DOHH2 (cell line): Measurements from ENCODE around the gene ZNF787.

Experiments used
- H3F3A ChIP-seq: fragments of 200-600 bp; sonication (generic), shearing (Covaris generic); 2 replicates; pipeline ENCODE4 v1.6.0; 2016; ENCODE audit warnings: antibody characterized with exemption, mild to moderate bottlenecking; ENCODE audit not compliant: control insufficient read depth, insufficient read depth
- H3K27ac ChIP-seq: fragments of 200-600 bp; sonication (generic); 2 replicates; pipeline ENCODE4 v1.5.1; 2014; ENCODE audit warnings: low read depth, mild to moderate bottlenecking, low read length, moderate library complexity
- H3K27me3 ChIP-seq: fragments of 200-600 bp; sonication (generic); 2 replicates; pipeline ENCODE4 v1.6.1; 2014; ENCODE audit warnings: mild to moderate bottlenecking, low read length, mixed read lengths; ENCODE audit not compliant: control insufficient read depth
- H3K36me3 ChIP-seq: fragments of 200-600 bp; sonication (generic); 2 replicates; pipeline ENCODE4 v1.6.1; 2014; ENCODE audit warnings: mild to moderate bottlenecking, low read length, moderate library complexity, mixed read lengths; ENCODE audit not compliant: control insufficient read depth
- H3K4me1 ChIP-seq: fragments of 200-600 bp; sonication (generic); 2 replicates; pipeline ENCODE4 v1.6.1; 2014; ENCODE audit warnings: mild to moderate bottlenecking, low read length, mixed read lengths; ENCODE audit not compliant: control insufficient read depth
- H3K4me2 ChIP-seq: fragments of 200-600 bp; sonication (generic); 2 replicates; pipeline ENCODE4 v1.6.0; 2014; ENCODE audit warnings: mild to moderate bottlenecking, low read length, moderate library complexity
- H3K4me3 ChIP-seq: fragments of 200-600 bp; sonication (generic); 2 replicates; pipeline ENCODE4 v1.5.1; 2014; ENCODE audit warnings: mild to moderate bottlenecking, low read length, mixed read lengths
- H3K79me2 ChIP-seq: fragments of 200-600 bp; sonication (generic); 2 replicates; pipeline ENCODE4 v1.6.1; 2014; ENCODE audit warnings: mild to moderate bottlenecking, low read length, mixed read lengths; ENCODE audit not compliant: control insufficient read depth
- H3K9me2 ChIP-seq: fragments of 200-600 bp; sonication (generic); replicated peaks from 2 replicates; pipeline ENCODE4 v1.6.1; 2014; ENCODE audit warnings: mild to moderate bottlenecking, low read length, mixed read lengths; ENCODE audit not compliant: control insufficient read depth
- H3K9me3 ChIP-seq: fragments of 200-600 bp; sonication (generic); 2 replicates; pipeline ENCODE4 v1.6.1; 2014; ENCODE audit warnings: antibody characterized with exemption, low read length, mixed read lengths; ENCODE audit not compliant: control insufficient read depth, insufficient read depth
- H4K20me1 ChIP-seq: fragments of 200-600 bp; sonication (generic); 2 replicates; pipeline ENCODE4 v1.6.0; 2014; ENCODE audit warnings: low read depth, mild to moderate bottlenecking, antibody characterized with exemption, low read length, moderate library complexity; ENCODE audit not compliant: control insufficient read depth, insufficient read depth
- CTCF ChIP-seq: fragments of 200-600 bp; sonication (generic); IDR thresholded peaks from one replicate; pipeline ENCODE4 v1.5.1; 2014; ENCODE audit warnings: antibody characterized with exemption, mild to moderate bottlenecking, low read depth, low read length; ENCODE audit not compliant: poor library complexity, severe bottlenecking
- EZH2phosphoT487 ChIP-seq: fragments of 200-600 bp; sonication (generic); IDR thresholded peaks from 2 replicates; pipeline ENCODE4 v1.6.1; 2017; ENCODE audit warnings: borderline replicate concordance, mild to moderate bottlenecking, antibody characterized with exemption, low read length, moderate library complexity, mixed read lengths

ZNF787 gene

GRCh38 chr19:56136362-56136761 is 15.3 kb upstream of the ZNF787 start:
- Histone ChIP-seq H3K27ac (no peak overlapping the region), H3K4me2 (no peak overlapping the region), H3K4me3 (no peak overlapping the region)

GRCh38 chr19:56134654-56134921 is 13.5 kb upstream of the ZNF787 start:
- peaks cover 17% of the 10 kb centered on the region for H3K4me1 ChIP-seq
- peak overlapping the region; percentile 6; the same call in 1 of the 2 replicates for H3K4me3 ChIP-seq
- no peaks in the 10 kb centered on the region for H3K79me2 ChIP-seq
- no peaks in the 10 kb centered on the region for H3K36me3 ChIP-seq
- no peaks in the 10 kb centered on the region for H3K9me3 ChIP-seq
- no peak overlapping the region for H3K27ac ChIP-seq
- no peaks in the 10 kb centered on the region for H3F3A ChIP-seq
- H3K9me2 ChIP-seq: no peaks in the 10 kb centered on the region
- H4K20me1 ChIP-seq: no peaks in the 10 kb centered on the region
- TF ChIP-seq EZH2phosphoT487 (no peak), CTCF (no peak)
- H3K4me2 ChIP-seq: peak overlapping the region; percentile 41; the same call in 1 of the 2 replicates
- no peaks in the 10 kb centered on the region for H3K27me3 ChIP-seq

More at GRCh38 chr19:56136362-56136761, 15.3 kb upstream of the ZNF787 start:
- no peak for TF ChIP-seq CTCF
- TF ChIP-seq EZH2phosphoT487: no peak
- Histone ChIP-seq H3K36me3 (no peaks in the 10 kb centered on the region), H4K20me1 (no peaks in the 10 kb centered on the region), H3K4me1 (peaks cover 23% of the 10 kb centered on the region), H3K79me2 (peaks cover 8% of the 10 kb centered on the region), H3K9me3 (no peaks in the 10 kb centered on the region), H3K9me2 (no peaks in the 10 kb centered on the region), H3F3A (no peaks in the 10 kb centered on the region), H3K27me3 (no peaks in the 10 kb centered on the region)

GRCh38 chr19:56133858-56134653 is 13.0 kb upstream of the ZNF787 start:
- Histone ChIP-seq H3K27me3 (no peaks in the 10 kb centered on the region), H3K27ac (peak overlapping the region; percentile 7)

More at GRCh38 chr19:56133858-56134653, 13.0 kb upstream of the ZNF787 start:
- Histone ChIP-seq H3K4me1 (peaks cover 16% of the 10 kb centered on the region), H3K4me2 (peak overlapping the region; percentile 41), H3K36me3 (no peaks in the 10 kb centered on the region), H3K9me3 (no peaks in the 10 kb centered on the region), H3K79me2 (no peaks in the 10 kb centered on the region), H3K9me2 (no peaks in the 10 kb centered on the region), H3F3A (no peaks in the 10 kb centered on the region), H3K4me3 (peak overlapping the region; percentile 6), H4K20me1 (no peaks in the 10 kb centered on the region)
- TF ChIP-seq CTCF (no peak), EZH2phosphoT487 (no peak)
